Bladder microvascular endothelial cell (primary cell): ENCODE results near the gene GNLY. TPM values are rescaled to one million over a fixed set of nuclear protein-coding genes. Genes with fewer than 3 reads are reported as not detected.

ENCODE experiments used
- total RNA-seq: library from RNA; depleted of rRNA; stranded (reverse); fragments of >200 nt; gene quantifications from 2 replicates; pipeline ENCODE4 v1.2.3, GENCODE V29; 2014

The GNLY gene
- not detected in 2 replicates for total RNA-seq

GRCh38 chr2:85694052-85695025 is at the start of gene GNLY:
Gene GNLY (plus strand): TSS chr2:85694358. CDS start chr2:85694419, 61 bp downstream.

DNA sequence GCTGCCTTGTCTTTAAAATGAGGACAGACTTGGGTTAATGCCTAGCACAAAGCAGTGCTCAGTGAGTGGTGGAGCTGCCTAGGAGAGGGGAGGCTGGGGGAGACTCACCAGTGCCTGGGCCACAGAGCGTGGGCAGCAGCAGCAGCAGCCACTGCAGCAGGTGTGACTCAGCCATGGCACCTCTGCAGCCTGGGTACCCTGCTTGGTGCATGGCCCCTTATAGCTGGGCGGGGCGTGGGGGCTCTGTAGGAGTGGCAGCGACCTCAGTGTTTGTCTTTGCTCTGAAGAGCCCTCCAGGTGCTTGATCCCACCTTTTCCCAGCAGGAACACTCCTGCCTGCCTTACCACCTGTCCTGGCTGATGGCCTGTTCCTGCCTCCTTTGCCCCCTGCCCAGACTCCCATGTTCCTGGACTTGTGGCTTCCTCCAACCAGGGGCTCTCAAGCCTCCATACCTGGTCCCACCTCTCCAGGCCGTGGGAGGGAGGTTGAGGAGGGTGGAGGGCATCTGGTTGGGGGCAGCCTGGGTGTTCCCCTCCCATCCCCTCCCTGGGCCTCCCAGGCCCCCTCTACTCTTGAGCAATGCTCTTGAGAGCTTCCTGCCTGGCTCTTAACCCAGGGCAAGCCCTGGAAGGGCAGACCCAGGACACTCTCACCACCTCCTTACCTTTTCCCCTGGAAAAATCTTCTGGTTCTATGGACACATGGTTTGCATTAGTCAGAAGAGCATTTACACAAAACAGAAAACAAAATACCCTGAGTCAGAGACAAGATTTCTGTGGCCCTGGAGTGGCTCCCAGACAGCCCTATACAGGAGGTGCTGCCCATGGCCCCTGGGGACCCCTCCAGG is 25.9 kb upstream of the GNLY start, which contains the start of gene SFTPB:
SFTPB (minus strand) TSS at position 191 of the 848 bp plus-strand sequence; CDS start at position 175, 16 bp downstream.

Other genes starting within 250 kb of the GNLY start
- gene MAT2A, start 155.2 kb upstream of the GNLY start, total RNA-seq, result 37.7 and 139 TPM in 2 replicates
- gene GGCX, start 132.9 kb upstream of the GNLY start, total RNA-seq, result 21.2 and 57.1 TPM in 2 replicates
- gene VAMP8, start 116.8 kb upstream of the GNLY start, total RNA-seq, result 6.2 and 10.1 TPM in 2 replicates
- 85.5 and 129 TPM in 2 replicates for gene VAMP5, start 109.9 kb upstream of the GNLY start, total RNA-seq
- 174 and 204 TPM in 2 replicates for gene RNF181, start 98.6 kb upstream of the GNLY start, total RNA-seq
- gene TMEM150A, start 91.7 kb upstream of the GNLY start, total RNA-seq, result 2.4 and 9.8 TPM in 2 replicates
- gene C2orf68, start 82.3 kb upstream of the GNLY start, total RNA-seq, result 14.2 and 17.4 TPM in 2 replicates
- gene USP39, start 78.2 kb upstream of the GNLY start, total RNA-seq, result 32.4 and 38.7 TPM in 2 replicates
- not detected in 2 replicates for gene SFTPB, start 26.2 kb upstream of the GNLY start, total RNA-seq
- gene ATOH8, start 59.6 kb downstream of the GNLY start, total RNA-seq, result 25.1 and 31.7 TPM in 2 replicates
- 4.4 and 9.2 TPM in 2 replicates for gene ST3GAL5, start 194.6 kb downstream of the GNLY start, total RNA-seq